ENCODE results near the gene TRIP13.

The TRIP13 gene

DNA sequence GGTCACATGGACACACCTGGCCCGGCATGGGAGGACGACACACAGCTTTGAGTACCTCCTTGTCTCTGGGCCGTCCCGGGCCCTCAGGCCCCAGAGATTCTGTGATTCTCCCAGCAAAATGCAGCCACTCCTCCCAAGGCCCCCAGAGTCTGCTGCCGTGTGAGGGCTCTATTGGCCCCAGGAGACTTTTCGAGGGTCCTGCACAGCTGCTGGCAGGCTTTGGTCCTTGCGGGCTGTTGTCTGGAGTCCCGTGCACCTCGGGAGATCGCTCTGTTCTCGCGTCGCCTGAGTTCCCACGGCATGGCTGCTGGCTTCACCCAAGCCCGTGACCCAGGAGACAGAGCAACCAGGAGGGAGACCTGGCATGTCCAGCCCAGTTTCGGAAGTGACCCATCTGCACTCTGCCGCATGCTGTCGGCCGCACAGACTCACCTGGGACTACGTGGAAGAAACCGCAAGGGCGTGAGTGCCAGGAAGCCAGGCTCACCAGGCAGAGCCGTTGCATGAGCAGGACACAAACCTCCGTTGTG, 69.1 kb downstream of the TRIP13 start:
- no peak overlapping the region for H3K27ac ChIP-seq
- TF ChIP-seq, protein P1, sequence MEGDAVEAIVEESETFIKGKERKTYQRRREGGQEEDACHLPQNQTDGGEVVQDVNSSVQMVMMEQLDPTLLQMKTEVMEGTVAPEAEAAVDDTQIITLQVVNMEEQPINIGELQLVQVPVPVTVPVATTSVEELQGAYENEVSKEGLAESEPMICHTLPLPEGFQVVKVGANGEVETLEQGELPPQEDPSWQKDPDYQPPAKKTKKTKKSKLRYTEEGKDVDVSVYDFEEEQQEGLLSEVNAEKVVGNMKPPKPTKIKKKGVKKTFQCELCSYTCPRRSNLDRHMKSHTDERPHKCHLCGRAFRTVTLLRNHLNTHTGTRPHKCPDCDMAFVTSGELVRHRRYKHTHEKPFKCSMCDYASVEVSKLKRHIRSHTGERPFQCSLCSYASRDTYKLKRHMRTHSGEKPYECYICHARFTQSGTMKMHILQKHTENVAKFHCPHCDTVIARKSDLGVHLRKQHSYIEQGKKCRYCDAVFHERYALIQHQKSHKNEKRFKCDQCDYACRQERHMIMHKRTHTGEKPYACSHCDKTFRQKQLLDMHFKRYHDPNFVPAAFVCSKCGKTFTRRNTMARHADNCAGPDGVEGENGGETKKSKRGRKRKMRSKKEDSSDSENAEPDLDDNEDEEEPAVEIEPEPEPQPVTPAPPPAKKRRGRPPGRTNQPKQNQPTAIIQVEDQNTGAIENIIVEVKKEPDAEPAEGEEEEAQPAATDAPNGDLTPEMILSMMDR (IDR thresholded peaks at IDR 0.05) = no peak
- no peak for TF ChIP-seq ZFX (IDR thresholded peaks at IDR 0.05; ENCODE audit: borderline replicate concordance)

DNA sequence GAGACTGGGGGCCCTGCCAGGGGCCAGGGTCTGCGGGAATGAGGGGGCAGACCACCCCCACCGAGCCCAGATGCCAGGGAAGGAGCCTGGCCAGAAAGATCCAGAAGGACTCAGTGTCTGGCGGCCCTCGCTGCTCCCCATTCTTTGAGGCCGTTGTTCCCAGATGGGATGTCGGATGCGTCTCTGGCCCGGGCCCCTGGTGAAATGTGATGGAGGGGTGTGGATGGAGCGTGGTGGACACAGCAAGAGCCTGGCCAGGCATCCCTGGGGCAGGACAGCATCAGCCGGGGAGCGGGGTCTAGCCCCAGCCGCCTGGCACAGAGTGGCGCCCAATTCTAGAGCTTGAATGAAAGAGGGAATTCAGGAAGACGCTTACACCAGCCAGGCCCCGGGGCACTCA, 69.7 kb downstream of the TRIP13 start:
- TF ChIP-seq, protein P1 (IDR thresholded peaks at IDR 0.05) = no peak
- TF ChIP-seq ZFX (IDR thresholded peaks at IDR 0.05; ENCODE audit: borderline replicate concordance) = no peak
- no peak overlapping the region for H3K27ac ChIP-seq

DNA sequence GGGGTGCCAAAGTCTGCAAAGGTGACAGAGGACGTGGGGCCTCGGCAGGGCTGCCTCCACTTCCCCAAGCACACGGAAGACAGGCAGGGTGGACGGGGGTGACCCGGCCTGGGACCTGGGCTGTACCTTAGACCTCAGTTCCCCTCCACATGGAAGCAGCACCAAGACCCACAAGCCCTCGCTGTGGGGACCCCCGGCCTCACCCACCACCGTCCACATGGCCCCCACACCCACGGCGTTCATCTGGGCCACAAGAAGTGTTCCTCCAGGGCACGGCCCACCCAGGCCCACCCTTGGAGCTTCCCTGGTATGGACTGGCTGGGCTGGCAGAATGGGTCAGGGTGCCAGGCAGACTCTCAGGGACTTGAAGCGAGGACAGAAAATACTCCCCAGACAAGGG, 70.1 kb downstream of the TRIP13 start:
- no peak overlapping the region for H3K27ac ChIP-seq
- TF ChIP-seq, protein P1 (IDR thresholded peaks at IDR 0.05) = no peak
- no peak for TF ChIP-seq ZFX (IDR thresholded peaks at IDR 0.05; ENCODE audit: borderline replicate concordance)

DNA sequence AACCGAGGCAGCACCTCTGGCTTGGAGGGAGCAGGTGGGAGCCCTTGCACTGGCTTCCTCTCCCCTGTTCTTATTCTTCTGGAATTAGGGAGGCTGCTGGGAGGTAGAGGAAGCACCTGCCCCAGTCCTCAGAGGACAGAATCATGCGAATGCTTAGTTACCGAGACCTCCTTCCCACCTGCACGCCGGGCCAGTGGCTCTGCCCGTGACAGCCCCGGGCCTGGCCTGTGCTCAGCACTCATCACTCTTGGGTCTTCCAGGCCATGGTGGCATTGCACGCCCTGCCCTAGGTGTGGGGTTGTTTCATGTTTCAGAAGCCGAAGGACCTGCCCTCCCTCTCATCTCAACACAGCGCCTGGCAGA, 70.6 kb downstream of the TRIP13 start:
- TF ChIP-seq, protein P1 (IDR thresholded peaks at IDR 0.05) = no peak
- TF ChIP-seq ZFX (IDR thresholded peaks at IDR 0.05; ENCODE audit: borderline replicate concordance) = no peak
- H3K27ac ChIP-seq = no peak overlapping the region

DNA sequence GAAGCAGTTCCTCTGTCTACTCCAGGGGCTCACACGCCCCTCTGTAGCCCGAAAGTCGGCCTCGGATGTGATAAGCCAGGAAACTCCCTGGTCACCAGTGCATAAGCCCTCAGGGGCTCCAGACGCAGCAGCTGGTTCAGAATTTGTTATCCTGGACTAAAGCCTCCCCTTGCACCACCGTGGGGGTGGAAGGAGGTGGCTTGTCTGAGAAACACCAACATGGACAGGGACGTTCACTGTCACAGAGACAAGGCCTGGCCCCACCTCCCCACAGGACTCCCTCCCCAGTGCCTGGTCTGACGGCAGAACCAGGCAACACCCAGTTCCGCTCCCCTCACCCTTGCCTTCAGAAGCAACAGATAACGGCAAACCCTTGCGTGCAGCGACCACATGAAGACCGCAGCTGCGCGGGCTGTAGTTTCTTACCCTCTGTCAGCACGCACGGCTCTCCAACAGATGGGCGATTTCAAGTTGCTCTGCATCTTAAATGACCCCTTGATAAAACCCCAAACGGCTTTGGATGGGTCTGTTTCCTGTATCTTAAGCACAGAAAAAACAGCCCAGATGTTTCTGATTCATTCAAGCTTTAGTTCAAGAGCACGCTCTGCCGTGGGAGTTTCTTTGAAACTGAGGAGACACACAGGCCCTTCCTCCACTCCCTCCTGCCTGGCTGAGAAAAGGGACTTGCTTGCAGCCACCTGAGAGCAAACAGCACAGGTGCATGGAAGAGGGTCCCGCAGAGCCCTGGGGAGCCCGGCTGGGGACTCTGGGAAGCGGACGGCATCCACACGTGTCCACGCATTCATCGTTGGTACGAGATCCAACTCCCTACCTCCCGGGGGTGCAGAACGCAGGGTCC, 71.2 kb downstream of the TRIP13 start:
- TF ChIP-seq ZFX (IDR thresholded peaks at IDR 0.05; ENCODE audit: borderline replicate concordance) = no peak
- TF ChIP-seq, protein P1 (IDR thresholded peaks at IDR 0.05) = no peak
- no peak overlapping the region for H3K27ac ChIP-seq

DNA sequence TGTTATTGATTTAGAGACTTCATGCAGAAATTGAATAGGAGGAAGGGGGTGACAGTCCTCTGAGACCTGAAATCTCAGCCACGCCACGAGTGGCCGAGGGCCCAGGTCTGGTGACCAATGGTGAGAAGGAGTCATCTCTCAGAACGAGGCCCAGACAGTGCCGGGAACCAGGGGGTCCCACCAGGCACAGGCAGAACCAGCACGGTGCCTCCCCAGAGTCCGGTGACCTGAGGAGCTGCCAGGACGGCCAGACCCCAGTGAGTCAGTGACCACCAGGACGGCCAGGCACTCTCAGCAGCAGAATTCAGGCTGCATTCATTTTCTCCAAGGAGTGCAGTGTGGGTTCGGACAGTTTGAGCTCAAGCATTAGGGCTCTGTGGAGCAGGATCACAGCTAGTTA, 72.1 kb downstream of the TRIP13 start:
- no peak overlapping the region for H3K27ac ChIP-seq

DNA sequence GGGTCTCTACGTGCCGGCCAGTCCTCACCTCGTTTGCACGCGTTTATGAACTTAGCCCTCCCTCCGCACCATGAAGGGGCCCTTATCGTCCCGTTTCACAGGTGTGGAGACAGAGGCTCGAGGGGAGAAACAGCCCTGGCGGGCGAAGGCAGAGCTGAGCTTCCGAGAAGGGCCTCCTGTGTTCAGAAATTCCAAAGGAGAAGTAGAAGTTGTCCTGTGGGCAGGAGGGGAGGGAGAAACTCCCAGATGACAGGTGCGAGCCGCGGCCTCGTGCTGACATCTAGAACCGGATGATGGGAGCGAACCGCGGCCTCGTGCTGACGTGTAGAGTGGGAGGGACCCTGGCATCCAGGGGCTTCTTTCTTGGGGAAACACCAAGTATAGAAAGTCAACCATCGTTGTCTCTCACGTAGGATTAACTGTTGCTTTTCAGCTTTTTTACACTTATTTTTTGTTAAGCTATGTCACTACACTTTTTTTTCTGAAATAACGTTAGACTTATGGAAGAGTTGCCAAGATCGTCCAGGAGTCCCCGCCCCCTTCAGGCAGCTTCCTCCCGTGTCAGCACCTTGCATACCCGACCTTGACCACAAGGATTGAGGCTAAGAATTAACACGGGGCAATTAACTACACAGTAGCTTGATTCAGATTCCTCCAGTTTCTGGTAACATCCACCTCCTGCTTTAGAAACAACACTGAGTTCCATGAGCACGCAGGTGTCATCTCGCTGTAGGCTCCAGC, 73.1 kb downstream of the TRIP13 start:
- H3K27ac ChIP-seq = no peak overlapping the region
- TF ChIP-seq, protein P1 (IDR thresholded peaks at IDR 0.05) = no peak
- no peak for TF ChIP-seq ZFX (IDR thresholded peaks at IDR 0.05; ENCODE audit: borderline replicate concordance)

More for the DNA sequence above, 72.1 kb downstream of the TRIP13 start:
- no peak for TF ChIP-seq ZFX (IDR thresholded peaks at IDR 0.05; ENCODE audit: borderline replicate concordance)

All from 22Rv1 (cell line).